ENCODE data around the gene EIF3L. TPM values are rescaled to one million over a fixed set of nuclear protein-coding genes. Genes with fewer than 3 reads are reported as not detected.

The EIF3L gene
- total and polyA plus RNA-seq, 9 of the 15 experiments (the other 6 are each of a cell fraction or from before 2014, with no cell fraction given) = 257 to 699 (median 368) TPM

DNA sequence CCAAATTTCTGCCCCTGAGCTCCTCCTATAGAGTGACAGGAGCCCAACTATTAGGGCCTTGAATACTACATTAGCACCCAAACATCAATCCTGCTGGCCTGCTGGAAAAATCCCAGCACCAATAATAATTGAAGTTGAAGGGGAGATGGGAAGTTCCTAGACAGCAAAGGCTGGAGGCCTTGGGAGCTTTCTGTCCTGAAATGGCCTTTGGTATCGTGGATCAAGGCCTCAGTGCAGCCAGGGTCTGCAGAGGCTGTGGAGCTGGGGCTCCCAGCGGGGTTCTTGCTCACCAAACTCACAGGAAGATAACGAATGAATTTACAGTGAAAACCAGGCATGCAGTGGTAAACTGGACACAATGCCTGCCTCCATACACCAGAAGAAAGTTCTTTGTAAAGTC lies 47.7 kb downstream of the EIF3L start (continued):
- TF ChIP-seq, protein P1, sequence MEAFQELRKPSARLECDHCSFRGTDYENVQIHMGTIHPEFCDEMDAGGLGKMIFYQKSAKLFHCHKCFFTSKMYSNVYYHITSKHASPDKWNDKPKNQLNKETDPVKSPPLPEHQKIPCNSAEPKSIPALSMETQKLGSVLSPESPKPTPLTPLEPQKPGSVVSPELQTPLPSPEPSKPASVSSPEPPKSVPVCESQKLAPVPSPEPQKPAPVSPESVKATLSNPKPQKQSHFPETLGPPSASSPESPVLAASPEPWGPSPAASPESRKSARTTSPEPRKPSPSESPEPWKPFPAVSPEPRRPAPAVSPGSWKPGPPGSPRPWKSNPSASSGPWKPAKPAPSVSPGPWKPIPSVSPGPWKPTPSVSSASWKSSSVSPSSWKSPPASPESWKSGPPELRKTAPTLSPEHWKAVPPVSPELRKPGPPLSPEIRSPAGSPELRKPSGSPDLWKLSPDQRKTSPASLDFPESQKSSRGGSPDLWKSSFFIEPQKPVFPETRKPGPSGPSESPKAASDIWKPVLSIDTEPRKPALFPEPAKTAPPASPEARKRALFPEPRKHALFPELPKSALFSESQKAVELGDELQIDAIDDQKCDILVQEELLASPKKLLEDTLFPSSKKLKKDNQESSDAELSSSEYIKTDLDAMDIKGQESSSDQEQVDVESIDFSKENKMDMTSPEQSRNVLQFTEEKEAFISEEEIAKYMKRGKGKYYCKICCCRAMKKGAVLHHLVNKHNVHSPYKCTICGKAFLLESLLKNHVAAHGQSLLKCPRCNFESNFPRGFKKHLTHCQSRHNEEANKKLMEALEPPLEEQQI (IDR thresholded peaks at IDR 0.05) = no peak
- TF ChIP-seq ZNF717 (CRISPR knock-in tag; IDR thresholded peaks at IDR 0.05) (no peak), C11orf30 (IDR thresholded peaks at IDR 0.05; ENCODE audit: low read depth) (no peak), U2AF1 (optimal IDR thresholded peaks at IDR 0.05; ENCODE audit: low read depth, low read length) (no peak), SMAD3 (CRISPR knock-in tag; conservative IDR thresholded peaks at IDR 0.05) (no peak), XRCC4 (IDR thresholded peaks at IDR 0.05; ENCODE audit: extremely low read depth, insufficient read depth, insufficient read length) (no peak), MTA3 (IDR thresholded peaks at IDR 0.05; ENCODE audit: borderline replicate concordance) (no peak), MTF1 (CRISPR knock-in tag; IDR thresholded peaks at IDR 0.05; ENCODE audit: borderline replicate concordance) (no peak), RFX1 (IDR thresholded peaks at IDR 0.05) (no peak), ZNF75A (CRISPR knock-in tag; IDR thresholded peaks at IDR 0.05) (no peak)
- TF ChIP-seq, protein P2, sequence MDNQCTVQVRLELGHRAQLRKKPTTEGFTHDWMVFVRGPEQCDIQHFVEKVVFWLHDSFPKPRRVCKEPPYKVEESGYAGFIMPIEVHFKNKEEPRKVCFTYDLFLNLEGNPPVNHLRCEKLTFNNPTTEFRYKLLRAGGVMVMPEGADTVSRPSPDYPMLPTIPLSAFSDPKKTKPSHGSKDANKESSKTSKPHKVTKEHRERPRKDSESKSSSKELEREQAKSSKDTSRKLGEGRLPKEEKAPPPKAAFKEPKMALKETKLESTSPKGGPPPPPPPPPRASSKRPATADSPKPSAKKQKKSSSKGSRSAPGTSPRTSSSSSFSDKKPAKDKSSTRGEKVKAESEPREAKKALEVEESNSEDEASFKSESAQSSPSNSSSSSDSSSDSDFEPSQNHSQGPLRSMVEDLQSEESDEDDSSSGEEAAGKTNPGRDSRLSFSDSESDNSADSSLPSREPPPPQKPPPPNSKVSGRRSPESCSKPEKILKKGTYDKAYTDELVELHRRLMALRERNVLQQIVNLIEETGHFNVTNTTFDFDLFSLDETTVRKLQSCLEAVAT (IDR thresholded peaks at IDR 0.05) = no peak

All from K562 (cell line).